GM12872 (cell line): ENCODE measurements around the gene ENDOV.

Experiments used
- TF ChIP-seq, protein P1 (sequence below): IDR thresholded peaks from 3 replicates; pipeline ENCODE4 v1.5.1; 2011; ENCODE audit warnings: low read depth, mild to moderate bottlenecking, low read length, moderate library complexity; ENCODE audit not compliant: insufficient read depth

The ENDOV gene

DNA sequence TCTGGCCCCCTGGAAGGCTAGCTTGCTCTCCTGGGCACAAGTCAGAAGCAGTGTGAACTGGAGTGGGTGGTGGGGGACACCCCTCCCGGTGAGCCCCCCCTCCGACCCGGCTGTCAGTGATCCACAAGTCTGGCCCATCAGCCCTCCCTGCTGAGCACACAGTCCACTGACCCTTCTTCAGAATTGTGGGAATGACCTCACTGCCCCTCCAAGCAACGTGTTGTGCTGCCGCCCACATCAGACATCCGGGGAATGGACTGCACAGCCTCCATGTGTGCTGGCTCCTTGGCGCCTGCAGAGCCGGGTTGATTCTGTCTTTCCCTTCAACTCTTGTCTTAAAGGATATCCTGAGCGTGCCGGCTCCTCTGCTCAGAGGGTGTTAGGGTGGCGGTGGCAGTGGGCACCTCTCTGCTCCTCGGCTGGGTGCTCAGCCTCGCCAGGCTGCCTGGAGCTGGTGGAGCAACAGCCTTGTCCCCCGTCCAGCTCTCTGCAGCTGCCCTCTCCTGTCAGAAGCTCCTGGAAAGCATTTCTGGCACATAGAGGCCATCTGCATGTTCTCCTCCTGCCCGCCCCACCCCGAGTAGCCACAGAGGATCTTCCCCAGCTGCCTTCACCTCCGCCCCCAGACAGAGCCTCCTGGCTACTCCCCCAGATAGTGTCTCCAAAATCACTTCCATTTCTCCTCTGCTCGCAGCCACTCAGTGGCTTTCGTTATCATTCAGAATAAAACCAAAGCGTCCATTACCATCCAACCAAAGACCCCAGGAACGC, 41.7 kb downstream of the ENDOV start:
- TF ChIP-seq, protein P1, sequence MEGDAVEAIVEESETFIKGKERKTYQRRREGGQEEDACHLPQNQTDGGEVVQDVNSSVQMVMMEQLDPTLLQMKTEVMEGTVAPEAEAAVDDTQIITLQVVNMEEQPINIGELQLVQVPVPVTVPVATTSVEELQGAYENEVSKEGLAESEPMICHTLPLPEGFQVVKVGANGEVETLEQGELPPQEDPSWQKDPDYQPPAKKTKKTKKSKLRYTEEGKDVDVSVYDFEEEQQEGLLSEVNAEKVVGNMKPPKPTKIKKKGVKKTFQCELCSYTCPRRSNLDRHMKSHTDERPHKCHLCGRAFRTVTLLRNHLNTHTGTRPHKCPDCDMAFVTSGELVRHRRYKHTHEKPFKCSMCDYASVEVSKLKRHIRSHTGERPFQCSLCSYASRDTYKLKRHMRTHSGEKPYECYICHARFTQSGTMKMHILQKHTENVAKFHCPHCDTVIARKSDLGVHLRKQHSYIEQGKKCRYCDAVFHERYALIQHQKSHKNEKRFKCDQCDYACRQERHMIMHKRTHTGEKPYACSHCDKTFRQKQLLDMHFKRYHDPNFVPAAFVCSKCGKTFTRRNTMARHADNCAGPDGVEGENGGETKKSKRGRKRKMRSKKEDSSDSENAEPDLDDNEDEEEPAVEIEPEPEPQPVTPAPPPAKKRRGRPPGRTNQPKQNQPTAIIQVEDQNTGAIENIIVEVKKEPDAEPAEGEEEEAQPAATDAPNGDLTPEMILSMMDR, result no peak

DNA sequence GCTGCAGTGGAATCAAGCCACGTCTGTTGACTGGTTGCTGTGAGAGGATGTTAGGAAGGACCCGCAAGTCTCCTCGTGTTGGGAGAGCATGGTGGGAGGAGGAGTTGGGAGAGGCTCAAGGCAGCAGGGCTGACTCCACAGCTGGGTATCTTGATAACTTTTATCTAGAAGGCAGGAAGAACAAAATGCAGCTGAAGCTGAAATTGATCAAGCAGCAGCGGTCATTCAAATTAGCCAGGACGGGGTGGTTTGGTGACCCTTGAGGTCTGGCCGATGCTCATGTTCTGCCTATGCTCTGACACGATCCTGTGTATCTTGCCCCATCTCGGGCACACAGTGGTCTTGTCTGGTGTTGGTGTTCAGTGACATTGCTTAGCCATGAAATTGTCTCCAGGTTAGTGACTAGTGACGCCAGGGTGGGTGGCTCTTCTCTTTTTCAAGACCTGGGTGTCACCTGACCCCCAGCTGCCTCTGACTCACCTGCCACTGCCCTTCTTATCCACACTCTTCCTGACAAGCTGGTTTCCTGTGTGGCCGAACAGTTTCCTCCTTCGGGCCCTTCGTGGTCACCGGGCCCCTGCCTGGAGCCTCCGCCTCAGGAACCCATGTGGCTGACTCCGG, 42.4 kb downstream of the ENDOV start:
- TF ChIP-seq, protein P1, result no peak

DNA sequence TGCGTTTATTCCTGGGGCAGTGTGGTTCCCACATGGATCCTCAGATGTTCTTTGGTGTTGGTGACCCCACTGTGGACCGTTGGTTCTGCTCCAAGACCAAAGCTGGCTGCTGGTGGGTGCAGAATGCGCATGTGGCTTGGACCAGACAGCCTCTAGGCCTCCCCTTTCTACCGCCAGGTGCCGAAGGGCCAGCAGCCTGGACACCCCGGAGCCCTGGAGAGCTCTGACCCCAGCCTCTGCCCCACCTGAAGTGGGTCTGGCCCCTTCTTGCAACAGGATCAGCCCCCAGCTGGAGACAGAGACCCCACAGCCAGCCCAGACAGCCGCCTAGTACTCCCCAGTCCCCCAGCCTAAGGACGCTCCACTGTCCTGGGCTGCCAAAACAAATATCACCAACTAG, 43.0 kb downstream of the ENDOV start:
- TF ChIP-seq, protein P1, result no peak

DNA sequence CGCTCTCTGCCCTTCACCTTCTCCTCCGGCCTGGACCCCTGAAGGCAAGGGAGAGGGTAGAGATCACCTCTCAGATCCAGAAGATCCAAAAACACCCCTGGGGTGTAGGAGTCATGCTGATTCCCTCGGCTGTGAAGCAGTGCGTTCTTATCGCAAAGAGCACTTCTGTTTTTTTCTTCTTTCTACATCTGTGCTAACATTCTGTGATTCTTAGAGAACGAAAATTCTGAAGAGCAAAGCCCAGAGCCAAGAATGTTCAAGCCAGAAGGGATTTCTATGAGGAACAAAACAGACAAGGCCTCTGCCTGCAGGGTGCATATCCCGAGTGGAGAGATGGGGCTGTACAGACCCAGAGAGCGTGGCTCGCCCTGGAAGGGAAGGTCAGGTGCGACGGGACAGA, 44.3 kb downstream of the ENDOV start:
- TF ChIP-seq, protein P1, result no peak

DNA sequence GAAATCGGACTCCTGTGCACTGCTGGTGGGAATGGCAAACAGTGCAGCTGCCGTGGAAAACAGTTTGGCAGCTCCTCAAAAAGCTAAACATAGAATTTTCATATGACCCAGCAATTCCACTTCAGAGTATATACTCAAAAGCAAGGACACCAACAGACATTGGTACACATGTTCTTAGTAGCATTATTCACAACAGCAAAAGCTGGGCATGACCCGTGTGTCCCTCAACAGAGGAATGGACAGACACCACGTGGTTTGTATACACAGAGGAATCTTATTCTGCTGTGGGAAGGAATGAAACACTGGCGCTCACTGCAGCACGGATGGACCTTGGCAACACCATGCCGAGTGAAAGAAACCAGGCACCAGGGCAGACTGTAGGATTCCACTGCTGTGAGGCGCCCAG, 45.5 kb downstream of the ENDOV start:
- TF ChIP-seq, protein P1, result no peak

DNA sequence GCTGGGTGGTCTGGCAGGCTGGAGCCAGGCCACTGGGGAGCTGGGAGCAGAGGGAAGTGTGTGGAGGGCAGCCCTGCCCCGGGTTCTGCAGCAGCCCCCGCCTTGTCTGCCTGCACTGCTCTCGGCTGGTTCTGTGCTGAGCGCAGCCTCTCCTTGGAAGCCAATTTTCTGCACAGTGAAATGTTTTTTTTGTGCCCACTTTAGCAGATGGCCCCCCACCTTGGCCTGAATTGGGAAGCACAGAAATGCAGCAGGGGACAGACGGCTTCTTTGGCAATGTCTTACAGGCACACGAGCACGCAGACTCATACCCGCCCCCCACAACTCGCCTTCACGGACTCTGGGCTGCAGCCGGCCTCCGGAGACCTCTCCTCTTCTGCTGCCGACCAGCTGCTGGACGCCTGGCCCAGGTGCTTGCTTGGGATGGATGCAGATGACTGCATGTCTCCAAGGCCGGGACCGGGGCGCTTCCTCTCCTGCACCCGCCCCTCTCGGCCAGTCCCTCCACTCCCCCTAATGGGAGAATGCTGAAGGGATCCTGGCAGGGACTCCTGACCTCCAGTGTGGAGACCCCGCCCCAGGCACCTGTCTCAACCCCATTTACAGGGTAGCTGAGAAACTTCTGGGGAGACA, 46.7 kb downstream of the ENDOV start:
- TF ChIP-seq, protein P1, result no peak

DNA sequence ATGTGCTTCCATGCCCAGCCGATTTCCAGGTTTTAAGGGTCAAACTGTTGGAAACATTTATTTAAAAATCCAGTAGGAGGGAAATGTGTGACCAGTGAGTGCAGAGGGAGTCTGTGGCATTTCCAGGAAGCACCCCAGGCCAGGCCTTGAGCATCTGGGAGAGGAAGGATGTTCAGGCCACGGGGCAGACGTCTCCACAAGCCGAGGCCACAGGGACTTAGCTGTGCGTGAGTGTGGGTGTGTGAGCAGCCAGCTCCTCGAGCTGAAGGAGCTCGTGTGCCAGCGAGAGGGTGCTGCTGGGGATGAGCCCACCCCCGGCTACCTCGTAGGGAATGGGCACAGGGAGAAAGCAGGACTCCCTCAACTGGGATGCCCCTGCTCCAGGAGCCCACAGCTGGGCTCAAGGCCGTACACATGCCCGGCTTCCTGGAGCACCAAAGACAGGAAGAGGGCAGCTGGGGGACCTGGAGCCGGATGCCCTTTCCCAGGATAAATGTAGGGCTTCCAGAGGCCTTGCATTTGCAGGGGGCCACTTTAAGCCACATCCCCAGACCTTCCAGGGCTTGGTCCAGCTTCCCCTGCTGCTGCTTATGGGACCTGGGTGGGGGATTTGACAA, 48.9 kb downstream of the ENDOV start:
- TF ChIP-seq, protein P1, result no peak
